ENCODE data around the gene SUV39H1.
"Not testable (repeated sequence)": the region's sequence is repeated elsewhere in the genome, so short reads cannot be mapped to it uniquely, and the experiment has no call there.

SUV39H1 gene, protein sequence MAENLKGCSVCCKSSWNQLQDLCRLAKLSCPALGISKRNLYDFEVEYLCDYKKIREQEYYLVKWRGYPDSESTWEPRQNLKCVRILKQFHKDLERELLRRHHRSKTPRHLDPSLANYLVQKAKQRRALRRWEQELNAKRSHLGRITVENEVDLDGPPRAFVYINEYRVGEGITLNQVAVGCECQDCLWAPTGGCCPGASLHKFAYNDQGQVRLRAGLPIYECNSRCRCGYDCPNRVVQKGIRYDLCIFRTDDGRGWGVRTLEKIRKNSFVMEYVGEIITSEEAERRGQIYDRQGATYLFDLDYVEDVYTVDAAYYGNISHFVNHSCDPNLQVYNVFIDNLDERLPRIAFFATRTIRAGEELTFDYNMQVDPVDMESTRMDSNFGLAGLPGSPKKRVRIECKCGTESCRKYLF

GRCh38 chrX:48696301-48696908, at the start of gene SUV39H1:
Gene SUV39H1 (plus strand): TSS chrX:48696734. CDS start chrX:48696785, 51 bp downstream.
- peak; percentile 83 for DNase-seq (ENCODE audit: low spot score)

DNA sequence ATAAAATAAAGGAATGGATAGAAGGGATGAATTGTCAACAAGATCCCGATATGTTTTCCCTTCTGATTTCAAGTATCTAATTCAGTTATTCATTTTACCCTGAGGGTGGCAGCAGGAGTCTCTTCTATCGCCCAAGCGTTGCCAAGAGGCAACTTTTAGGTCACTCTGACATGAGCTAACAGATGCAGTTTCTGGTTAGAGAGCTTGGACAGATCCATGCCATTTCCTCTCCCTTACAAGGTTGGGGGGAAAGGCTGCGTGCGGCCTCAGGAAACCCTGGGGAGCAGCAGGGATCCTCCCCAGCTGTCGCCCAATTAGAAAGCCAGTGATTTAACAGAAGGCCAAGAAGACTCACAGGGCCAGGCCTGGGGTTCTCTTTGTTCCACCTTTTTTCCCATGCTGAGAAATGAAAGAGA, 48.2 kb upstream of the SUV39H1 start:
- DNase-seq (ENCODE audit: low spot score), result peak; percentile 68

GRCh38 chrX:48649102-48649501, 47.4 kb upstream of the SUV39H1 start:
- peak; percentile 27 for DNase-seq (ENCODE audit: low spot score)

DNA sequence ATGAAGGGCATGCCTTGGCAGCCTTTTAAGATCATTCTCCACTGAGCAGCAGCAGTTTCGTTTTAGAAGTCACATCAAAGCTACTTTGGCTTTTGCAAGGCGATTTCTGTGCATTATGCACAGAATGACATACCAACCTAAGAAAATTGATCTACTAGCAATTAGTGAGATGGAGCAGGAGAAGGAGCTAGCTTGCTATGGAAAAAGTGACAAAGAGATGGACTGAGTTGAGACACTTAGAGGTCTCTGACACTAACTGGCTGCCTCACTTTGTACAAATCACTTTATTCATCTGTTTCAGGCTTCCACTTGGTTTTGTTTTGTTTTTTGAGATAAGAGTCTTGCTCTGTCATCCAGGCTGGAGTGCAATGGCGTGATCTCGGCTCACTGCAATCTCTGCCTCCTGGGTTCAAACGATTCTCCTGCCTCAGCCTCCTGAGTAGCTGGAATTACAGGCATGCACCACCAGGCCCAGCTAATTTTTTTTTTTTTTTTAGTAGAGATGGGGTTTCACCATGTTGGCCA, 44.4 kb upstream of the SUV39H1 start:
- not testable (repeated sequence) for DNase-seq (ENCODE audit: low spot score)

- DNase-seq (ENCODE audit: low spot score), result not testable (repeated sequence)
Measured at GRCh38 chrX:48654746-48655145, 41.8 kb upstream of the SUV39H1 start.

- not testable (repeated sequence) for DNase-seq (ENCODE audit: low spot score)
Measured at GRCh38 chrX:48659686-48660085, 36.8 kb upstream of the SUV39H1 start.

GRCh38 chrX:48663241-48663640, 33.3 kb upstream of the SUV39H1 start:
- DNase-seq (ENCODE audit: low spot score), result peak; percentile 7

DNA sequence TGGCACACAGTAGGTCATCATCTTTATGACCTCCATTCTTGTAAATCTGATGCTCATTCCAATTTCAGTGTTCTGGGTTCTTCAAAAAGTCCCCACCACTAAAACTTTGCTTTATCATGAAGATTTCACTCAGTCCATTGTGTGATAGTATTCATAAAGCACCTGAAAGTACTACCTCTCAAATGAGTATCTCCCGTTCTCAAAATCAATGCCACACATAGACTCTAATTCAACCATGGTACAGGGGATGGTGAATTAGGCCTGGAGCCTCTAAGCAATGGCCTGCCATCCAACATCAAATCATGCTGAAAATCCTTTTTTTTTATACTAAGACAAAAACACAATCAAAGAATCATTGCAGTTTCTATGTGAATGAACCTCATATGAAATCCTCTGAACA, 32.4 kb upstream of the SUV39H1 start:
- no peak for DNase-seq (ENCODE audit: low spot score)

DNA sequence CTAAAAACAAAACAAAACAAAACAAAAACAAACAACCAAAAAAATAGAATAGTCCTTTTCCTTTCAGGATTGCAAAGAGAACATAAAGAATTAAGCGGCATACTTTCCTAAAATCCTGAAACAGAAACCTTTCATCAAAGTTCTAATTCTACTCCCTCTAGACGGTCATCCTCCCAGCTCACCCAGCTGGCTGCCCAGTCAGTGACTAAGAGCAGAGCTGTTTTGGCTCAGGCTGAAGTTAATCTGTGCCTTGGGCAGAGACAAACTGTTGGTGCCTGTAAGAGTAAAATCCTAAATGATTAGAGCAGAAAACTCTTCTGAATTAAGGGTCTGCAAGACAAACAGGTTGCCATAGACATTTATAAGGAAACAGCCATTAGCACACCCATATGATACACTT, 30.5 kb upstream of the SUV39H1 start:
- DNase-seq (ENCODE audit: low spot score), result peak; percentile 14

DNA sequence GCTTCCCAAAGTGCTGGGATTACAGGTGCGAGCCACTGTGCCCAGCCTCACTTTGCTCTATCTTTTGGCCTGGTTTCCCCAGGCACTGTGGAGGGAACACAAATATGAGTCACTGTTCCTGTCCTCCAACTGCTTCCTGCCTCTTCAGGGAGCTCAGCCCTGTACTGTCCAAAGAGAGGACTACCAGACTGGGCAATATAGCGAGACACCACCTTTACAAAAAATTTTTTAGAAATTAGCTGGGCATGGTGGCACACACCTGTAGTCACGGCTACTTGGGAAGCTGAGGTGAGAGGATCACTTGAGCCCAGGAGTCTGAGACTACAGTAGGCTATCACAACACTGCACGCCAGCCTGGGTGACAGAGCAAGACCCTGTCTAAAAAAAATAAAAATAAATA, 29.9 kb upstream of the SUV39H1 start:
- DNase-seq (ENCODE audit: low spot score), result no peak

DNA sequence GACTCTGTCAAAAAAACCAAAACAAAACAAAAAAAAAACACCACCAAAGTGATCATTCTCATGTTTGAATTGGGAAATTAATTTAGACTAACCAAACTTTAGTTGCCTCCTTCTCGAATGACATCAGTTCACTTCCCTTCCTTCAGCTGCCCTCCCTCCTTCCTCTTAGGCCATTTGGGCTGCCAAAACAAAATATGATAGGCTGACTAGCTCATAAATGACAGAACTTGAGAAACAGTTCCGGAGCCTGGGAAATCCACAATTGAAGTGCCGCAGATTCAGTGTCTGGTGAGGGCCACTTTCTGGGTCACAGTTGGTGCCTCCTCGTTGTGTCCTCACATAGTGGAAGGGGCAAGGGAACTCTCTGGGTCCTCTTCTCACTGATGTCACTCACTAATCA, 29.0 kb upstream of the SUV39H1 start:
- DNase-seq (ENCODE audit: low spot score), result no peak

DNA sequence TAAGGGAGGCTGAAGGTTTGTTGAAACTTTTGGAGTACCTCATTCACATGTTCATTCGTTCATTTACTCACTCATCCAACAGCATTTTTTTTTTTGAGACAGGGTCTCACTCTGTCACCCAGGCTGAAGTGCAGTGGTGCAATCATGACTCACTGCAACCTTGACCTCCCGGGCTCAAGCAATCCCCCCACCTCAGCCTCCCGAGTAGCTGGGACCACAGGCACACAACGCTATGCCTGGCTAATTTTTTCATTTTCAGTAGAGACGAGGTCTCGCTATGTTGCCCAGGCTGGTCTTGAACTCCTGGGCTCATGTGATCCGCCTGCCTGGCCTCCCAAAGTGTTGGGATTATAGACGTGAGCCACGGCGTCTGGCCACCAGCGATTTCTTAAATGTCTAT, 28.3 kb upstream of the SUV39H1 start:
- DNase-seq (ENCODE audit: low spot score), result not testable (repeated sequence)

DNA sequence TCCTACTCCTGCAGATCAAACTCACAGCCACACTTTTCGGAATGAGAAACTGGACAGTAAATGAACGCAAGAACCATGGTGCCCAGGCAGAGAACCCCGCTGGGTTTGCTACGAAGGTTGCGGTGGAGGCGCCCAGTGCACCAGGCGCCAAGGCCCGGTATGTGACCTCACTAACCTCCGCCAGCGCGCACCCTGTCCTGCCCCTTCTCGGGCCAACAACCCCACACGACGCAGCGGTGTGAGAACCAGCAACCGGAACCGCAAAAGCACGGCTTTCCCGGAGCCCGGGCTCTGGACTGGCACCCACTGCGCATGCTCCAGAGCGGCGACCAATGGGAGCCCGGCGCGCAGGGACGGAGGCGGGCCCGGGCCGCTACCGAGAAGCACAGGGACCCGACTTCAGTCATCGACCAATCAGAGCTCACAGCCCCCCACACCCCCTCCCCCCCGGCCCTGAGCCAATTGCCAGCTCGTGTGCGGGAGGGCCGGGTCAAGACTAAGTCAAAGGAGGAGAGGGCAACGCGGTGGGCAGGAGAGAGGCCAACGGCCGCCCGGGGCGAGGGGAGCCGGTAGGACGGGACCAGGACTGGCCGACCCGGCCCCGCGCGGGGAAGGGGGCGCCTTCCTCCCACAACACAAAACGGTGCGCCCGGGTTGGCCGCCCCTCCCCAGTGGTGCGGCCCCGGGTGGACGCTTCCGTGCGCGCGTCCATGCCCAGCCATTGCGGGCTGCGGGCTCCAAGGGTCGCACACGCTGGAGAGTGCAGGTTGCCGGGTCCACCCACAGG, 20.2 kb upstream of the SUV39H1 start:
- DNase-seq (ENCODE audit: low spot score), result peak; percentile 89

DNA sequence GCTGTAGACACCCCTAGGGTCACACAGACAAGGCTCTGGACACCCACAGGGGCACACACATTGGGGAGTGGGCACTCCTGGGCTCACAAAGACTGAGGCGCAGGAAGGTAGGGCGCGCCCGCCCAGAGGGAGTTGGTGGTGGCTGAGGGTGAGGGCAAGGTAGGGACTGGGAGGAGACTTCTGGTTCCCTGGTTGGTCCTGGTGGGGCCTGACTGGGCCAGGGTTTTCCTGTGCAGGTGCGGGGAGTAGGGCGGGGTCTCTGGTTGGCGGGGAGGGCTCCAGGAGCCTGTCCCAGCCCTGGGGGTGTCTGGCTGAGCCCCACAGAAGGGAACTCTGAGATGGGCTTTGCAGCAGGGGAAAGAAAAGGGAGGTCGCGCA, 19.7 kb upstream of the SUV39H1 start:
- no peak for DNase-seq (ENCODE audit: low spot score)

DNA sequence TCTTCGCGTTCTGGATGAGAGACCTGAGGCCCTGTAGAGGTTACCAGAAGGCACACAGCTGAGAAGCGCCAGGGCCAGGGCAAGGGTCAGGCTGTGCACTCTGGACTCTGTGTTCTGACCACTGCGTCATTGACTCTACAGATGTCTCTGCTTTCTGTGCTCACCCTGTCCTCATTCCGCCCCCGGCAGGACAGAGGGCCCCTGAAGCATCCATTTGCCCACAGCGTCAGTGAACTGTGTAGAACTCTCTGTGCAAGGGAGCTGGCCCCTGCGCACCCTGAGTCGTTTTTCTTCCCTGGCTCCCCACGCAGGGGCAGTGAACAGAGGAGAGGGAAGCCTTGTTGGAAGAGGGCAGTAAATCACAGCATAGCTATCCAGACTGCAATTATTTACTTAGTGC, 19.0 kb upstream of the SUV39H1 start:
- no peak for DNase-seq (ENCODE audit: low spot score)

GRCh38 chrX:48680467-48680866, 16.1 kb upstream of the SUV39H1 start:
- DNase-seq (ENCODE audit: low spot score), result not testable (repeated sequence)

DNA sequence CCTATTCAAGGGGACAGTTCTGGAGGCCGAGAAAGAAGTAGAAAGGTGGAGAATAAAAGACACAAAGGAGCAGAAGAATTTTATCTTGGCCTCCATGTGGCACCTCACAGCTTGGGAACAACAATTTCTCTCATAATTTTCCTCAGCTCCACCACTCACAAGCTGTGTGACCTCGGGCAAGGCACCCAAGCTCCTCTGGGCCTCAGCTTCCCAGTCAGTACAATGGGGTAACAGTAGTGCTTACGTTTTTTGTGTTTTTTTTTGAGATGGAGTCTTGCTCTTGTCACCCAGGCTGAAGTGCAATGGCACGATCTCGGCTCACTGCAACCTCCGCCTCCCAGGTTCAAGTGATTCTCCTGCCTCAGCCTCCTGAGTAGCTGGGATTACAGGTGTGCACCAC, 15.6 kb upstream of the SUV39H1 start:
- DNase-seq (ENCODE audit: low spot score), result not testable (repeated sequence)

GRCh38 chrX:48681539-48682183, 14.9 kb upstream of the SUV39H1 start:
- DNase-seq (ENCODE audit: low spot score), result no peak

DNA sequence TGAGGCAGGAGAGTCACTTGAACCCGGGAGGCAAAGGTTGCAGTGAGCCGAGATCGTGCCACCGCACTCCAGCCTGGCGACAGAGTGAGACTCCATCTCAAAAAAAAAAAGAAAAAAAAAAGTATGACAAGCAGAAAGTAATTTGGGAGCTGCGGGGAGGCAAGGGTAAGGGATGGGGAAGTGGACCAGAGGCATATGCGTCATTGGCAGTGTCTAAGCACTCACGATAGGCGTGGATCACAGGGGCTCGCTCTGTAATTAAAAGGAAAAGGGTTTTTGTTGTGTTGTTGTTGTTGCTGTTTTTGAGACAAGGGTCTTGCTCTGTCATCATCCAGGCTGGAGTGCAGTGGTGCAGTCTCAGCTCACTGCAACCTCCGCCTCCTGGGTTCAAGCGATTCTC, 13.7 kb upstream of the SUV39H1 start:
- DNase-seq (ENCODE audit: low spot score), result not testable (repeated sequence)

GRCh38 chrX:48683411-48683982, 13.0 kb upstream of the SUV39H1 start, which contains the start of gene WAS:
Gene WAS (plus strand): TSS chrX:48683799. CDS start chrX:48683854, 55 bp downstream.
- DNase-seq (ENCODE audit: low spot score), result no peak

DNA sequence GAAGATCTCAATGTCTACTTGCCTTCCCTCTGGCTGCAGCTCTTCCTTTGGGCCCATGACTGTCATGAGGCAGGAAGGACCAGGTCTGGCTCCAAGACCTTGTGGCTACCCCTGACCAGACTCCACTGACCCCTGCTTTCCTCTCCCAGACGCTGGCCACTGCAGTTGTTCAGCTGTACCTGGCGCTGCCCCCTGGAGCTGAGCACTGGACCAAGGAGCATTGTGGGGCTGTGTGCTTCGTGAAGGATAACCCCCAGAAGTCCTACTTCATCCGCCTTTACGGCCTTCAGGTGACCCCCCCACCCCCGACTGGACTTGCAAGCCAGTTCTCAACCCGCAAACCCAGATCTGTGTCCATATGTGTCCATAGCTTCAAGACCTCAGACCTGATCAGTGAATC, 12.4 kb upstream of the SUV39H1 start:
- no peak for DNase-seq (ENCODE audit: low spot score)

DNA sequence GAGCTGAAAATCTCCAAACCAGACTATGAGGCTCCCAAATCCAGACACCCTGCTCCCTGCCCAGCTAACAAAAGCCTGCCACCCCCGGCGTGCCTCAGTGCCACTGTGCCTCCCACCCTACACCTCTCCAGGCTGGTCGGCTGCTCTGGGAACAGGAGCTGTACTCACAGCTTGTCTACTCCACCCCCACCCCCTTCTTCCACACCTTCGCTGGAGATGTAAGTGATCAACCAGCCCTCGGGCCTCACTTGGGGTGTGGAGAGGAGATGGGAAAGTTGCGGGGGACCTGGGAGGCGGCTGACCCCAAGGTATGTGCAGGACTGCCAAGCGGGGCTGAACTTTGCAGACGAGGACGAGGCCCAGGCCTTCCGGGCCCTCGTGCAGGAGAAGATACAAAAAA, 11.1 kb upstream of the SUV39H1 start:
- DNase-seq (ENCODE audit: low spot score), result no peak

Data from RKO (cell line).